BJ (cell line): Measurements from ENCODE around the gene AOC3. TPM values are rescaled to one million over a fixed set of nuclear protein-coding genes. Genes with fewer than 3 reads are reported as not detected.
"Not testable (repeated sequence)": the region's sequence is repeated elsewhere in the genome, so short reads cannot be mapped to it uniquely, and the experiment has no call there.

Source experiments
- CTCF ChIA-PET: fragments of 350-600 bp; formaldehyde crosslinking; extraction: SDS; loops from one replicate; lab custom pipeline; 2021; ENCODE audit warnings: antibody characterized with exemption, inconsistent platforms; lab: Yijun Ruan, JAX
- POLR2A ChIA-PET: fragments of 300-600 bp; sonication (Branson Sonifier 250); formaldehyde crosslinking; extraction: SDS; loops from one replicate; lab custom pipeline; 2021; ENCODE audit warnings: antibody characterized with exemption; lab: Charles Lee
- DNase-seq: peaks from one replicate; pipeline ENCODE4 v3.0.0-alpha.2; 2011; ENCODE audit warnings: low read depth
- H3K27me3 ChIP-seq: 2 replicates; pipeline ENCODE4 v1.6.0; 2011; ENCODE audit warnings: low read length; ENCODE audit not compliant: control insufficient read depth, insufficient read depth
- H3K36me3 ChIP-seq: 2 replicates; pipeline ENCODE4 v1.5.1; 2011; ENCODE audit warnings: low read length; ENCODE audit not compliant: control insufficient read depth, insufficient read depth
- H3K4me3 ChIP-seq: 2 replicates; pipeline ENCODE4 v1.5.1; 2011; ENCODE audit warnings: low read depth, mild to moderate bottlenecking, control low read depth, low read length
- polyA plus RNA-seq: library from polyadenylated mRNA; depleted of rRNA; stranded (reverse); fragments of >200 nt; gene quantifications from 2 replicates; pipeline ENCODE4 v1.2.3, GENCODE V29; 2011
- TF ChIP-seq, protein P1 (sequence below): IDR thresholded peaks from 2 replicates; pipeline ENCODE4 v1.5.1; 2011; ENCODE audit warnings: low read depth, mild to moderate bottlenecking, control low read depth, inconsistent platforms, low read length, moderate library complexity; ENCODE audit not compliant: insufficient read depth

The AOC3 gene
- polyA plus RNA-seq, 1 experiment = 0.22 TPM

DNA sequence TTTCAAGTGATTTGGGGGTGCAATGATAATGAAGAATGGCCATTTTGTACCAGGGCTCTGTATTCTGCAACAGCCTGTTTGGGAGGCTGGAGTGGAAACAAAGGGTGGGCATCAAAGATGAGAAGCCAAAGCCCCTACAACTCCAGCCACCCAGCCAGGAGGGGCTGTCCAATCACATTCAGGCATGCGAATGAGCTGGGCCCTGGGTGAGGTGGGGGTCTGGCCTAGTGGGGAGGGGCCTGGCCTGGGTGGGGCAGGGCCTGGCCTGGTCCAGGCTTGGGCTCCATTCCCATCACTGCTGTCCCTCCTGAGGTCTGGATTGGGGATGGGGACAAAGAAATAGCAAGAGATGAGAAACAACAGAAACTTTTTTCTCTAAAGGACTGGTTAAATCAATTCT lies 6.4 kb downstream of the AOC3 start:
- no peak overlapping the region for H3K4me3 ChIP-seq
- CTCF ChIA-PET = no interaction called here
- DNase-seq = no peak
- POLR2A ChIA-PET = no interaction called here
- no peaks in the 10 kb centered on the region; the same call in 1 of the 2 replicates for H3K27me3 ChIP-seq
- TF ChIP-seq, protein P1, sequence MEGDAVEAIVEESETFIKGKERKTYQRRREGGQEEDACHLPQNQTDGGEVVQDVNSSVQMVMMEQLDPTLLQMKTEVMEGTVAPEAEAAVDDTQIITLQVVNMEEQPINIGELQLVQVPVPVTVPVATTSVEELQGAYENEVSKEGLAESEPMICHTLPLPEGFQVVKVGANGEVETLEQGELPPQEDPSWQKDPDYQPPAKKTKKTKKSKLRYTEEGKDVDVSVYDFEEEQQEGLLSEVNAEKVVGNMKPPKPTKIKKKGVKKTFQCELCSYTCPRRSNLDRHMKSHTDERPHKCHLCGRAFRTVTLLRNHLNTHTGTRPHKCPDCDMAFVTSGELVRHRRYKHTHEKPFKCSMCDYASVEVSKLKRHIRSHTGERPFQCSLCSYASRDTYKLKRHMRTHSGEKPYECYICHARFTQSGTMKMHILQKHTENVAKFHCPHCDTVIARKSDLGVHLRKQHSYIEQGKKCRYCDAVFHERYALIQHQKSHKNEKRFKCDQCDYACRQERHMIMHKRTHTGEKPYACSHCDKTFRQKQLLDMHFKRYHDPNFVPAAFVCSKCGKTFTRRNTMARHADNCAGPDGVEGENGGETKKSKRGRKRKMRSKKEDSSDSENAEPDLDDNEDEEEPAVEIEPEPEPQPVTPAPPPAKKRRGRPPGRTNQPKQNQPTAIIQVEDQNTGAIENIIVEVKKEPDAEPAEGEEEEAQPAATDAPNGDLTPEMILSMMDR = no peak
- no peaks in the 10 kb centered on the region for H3K36me3 ChIP-seq

DNA sequence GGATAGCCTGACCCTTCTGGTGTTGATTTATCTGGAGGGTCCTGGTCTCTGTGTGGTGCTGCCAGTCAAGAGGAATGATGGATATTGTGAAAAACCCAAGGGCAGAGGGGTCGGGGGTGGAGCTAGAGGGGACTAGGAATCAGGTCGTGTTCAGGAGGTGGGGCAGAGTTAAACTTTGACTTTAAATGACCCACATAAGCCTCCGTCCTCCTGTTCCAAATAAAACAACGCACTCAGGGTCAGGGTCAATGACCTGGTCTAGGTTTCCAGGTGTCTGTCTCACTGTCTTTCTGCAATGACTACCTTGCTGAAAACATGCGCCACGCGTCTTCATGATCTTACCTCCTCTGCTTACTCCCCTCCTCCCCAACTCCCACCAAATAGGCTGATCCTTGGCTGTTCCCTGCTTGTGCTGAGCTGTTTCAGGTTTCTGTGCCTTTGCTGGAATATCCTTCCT lies 14.7 kb downstream of the AOC3 start:
- Histone ChIP-seq H3K36me3 (no peaks in the 10 kb centered on the region), H3K4me3 (no peak overlapping the region), H3K27me3 (no peaks in the 10 kb centered on the region)
- no peak for DNase-seq
- CTCF ChIA-PET = interaction anchor here (2.3 kb wide), 1 partner anchor 63 kb away, joined by 7 read pairs; no protein-coding TSS in a partner anchor
- POLR2A ChIA-PET = no interaction called here
- TF ChIP-seq, protein P1 = no peak

- Histone ChIP-seq H3K36me3 (no peaks in the 10 kb centered on the region), H3K4me3 (no peak overlapping the region), H3K27me3 (no peaks in the 10 kb centered on the region)
- POLR2A ChIA-PET = no interaction called here
- no peak for DNase-seq
- TF ChIP-seq, protein P1 = no peak
- CTCF ChIA-PET = no interaction called here
Measured at GRCh38 chr17:42866216-42866615, 15.2 kb downstream of the AOC3 start.

DNA sequence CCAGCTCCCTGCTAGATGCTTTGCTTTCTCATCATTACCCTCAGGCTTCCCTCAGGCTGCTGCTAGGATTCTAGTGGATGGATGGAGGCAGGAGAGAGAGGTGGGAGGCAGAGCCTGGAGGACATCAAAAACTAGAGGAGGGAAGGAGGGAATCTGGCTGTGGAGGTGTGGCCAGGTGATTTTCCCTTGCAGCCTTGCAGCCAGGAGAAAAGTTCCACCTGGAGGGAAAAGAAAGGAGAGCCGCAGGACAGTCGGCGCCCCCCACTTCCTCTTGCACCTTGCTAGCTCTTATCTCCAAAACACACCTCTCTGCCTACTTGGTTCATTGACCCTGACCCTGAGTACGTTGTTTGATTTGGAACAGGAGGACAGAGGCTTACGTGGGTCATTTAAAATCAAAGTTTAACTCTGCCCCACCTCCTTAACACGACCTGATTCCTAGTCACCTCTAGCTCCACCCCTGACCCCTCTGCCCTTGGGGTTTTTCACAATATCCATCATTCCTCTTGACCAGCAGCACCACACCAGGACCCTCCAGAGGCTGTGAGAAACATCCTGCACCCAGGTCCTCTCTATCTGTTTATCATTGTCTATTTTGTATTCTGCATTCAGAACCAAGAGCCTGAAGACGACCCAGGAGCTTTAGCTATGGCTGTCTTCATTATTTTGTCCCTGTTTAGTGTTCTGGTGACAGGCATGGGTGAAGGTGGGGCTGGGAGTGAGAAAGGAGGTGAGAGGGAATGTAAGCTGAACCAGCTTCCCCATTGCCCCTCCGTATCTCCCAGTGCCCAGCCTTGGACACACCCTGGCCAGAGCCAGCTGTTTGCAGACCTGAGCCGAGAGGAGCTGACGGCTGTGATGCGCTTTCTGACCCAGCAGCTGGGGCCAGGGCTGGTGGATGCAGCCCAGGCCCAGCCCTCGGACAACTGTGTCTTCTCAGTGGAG lies 15.9 kb downstream of the AOC3 start:
- Histone ChIP-seq H3K4me3 (no peak overlapping the region), H3K36me3 (no peaks in the 10 kb centered on the region), H3K27me3 (no peaks in the 10 kb centered on the region)
- POLR2A ChIA-PET = no interaction called here
- TF ChIP-seq, protein P1 = no peak
- CTCF ChIA-PET = interaction anchor here (1.0 kb wide), 1 partner anchor 23 kb away, joined by 4 read pairs; no protein-coding TSS in a partner anchor
- no peak for DNase-seq

DNA sequence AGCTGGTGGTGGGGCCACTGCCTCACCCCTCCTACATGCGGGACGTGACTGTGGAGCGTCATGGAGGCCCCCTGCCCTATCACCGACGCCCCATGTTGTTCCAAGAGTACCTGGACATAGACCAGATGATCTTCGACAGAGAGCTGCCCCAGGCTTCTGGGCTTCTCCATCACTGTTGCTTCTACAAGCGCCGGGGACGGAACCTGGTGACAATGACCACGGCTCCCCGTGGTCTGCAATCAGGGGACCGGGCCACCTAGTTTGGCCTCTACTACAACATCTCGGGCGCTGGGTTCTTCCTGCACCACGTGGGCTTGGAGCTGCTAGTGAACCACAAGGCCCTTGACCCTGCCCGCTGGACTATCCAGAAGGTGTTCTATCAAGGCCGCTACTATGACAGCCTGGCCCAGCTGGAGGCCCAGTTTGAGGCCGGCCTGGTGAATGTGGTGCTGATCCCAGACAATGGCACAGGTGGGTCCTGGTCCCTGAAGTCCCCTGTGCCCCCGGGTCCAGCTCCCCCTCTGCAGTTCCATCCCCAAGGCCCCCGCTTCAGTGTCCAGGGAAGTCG lies 16.8 kb downstream of the AOC3 start:
- H3K4me3 ChIP-seq, H3K27me3 ChIP-seq, POLR2A ChIA-PET, H3K36me3 ChIP-seq, DNase-seq: not testable (repeated sequence)
- CTCF ChIA-PET = interaction anchor here (1.0 kb wide), 1 partner anchor 24 kb away, joined by 4 read pairs; no protein-coding TSS in a partner anchor
